Measurements from ENCODE around the gene SLC25A31.

DNA sequence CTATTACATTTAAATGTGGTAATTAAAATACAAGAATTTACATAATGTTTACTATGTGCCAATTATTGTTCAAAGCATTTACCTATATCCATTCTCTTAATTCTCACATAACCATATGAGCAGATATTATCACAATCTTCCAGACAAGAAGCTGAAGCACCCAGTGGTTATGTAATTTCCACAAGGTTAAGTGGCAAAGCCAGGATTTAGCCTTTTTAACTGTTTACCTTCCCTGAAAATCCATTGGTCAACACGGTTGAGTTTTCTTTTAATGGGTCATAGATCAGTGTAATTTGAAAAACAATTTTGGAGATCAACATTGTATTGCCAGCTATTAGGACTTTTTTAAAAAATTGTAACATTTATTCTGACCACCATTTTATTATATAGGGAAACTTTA is 63.3 kb downstream of the SLC25A31 start:
- TF ChIP-seq CTCF (IDR thresholded peaks at IDR 0.05; ENCODE audit: insufficient read depth, low read length, poor library complexity, severe bottlenecking) (no peak), EZH2phosphoT487 (conservative IDR thresholded peaks at IDR 0.05; ENCODE audit: low read length) (no peak)

Measured in SU-DHL-6 (cell line).